Common myeloid progenitor, CD34-positive (primary cell): ENCODE data around the gene ZNF528.

Experiments used
- CTCF ChIA-PET: fragments of 350-600 bp; sonication (Branson Sonifier 250); formaldehyde crosslinking; loops from one replicate; lab custom pipeline; 2021; ENCODE audit warnings: antibody characterized with exemption; lab: Charles Lee
- POLR2A ChIA-PET: fragments of 350-600 bp; sonication (Branson Sonifier 250); formaldehyde crosslinking; loops from one replicate; lab custom pipeline; 2021; ENCODE audit warnings: antibody characterized with exemption; lab: Charles Lee
- DNase-seq, 3 donors: peaks; one replicate each; pipeline versions ENCODE4 v3.0.0 to v3.0.0-alpha.2; 2013
- H3K27ac ChIP-seq, 2 experiments: 1 replicate in 1 of 2; 2 replicates in 1 of 2; pipeline ENCODE4 v1.7.0; 2013; ENCODE audit warnings: inconsistent platforms in 2 of 2, low read length in 2 of 2, mild to moderate bottlenecking in 2 of 2, low read depth in 1 of 2, moderate library complexity in 1 of 2; ENCODE audit not compliant: severe bottlenecking in 2 of 2, insufficient read depth in 1 of 2, poor library complexity in 1 of 2
- H3K27me3 ChIP-seq, 5 experiments: replicated peaks in 2 of 5; 1 replicate in 3 of 5; 2 replicates in 2 of 5; pipeline versions ENCODE4 v1.6.1 to v1.7.0; 2013; ENCODE audit warnings: low read length in 4 of 5, mild to moderate bottlenecking in 2 of 5, moderate library complexity in 2 of 5, inconsistent platforms in 1 of 5; ENCODE audit not compliant: insufficient read depth in 5 of 5, control insufficient read depth in 4 of 5
- H3K36me3 ChIP-seq, 4 experiments: 1 replicate in 2 of 4; 2 replicates in 2 of 4; pipeline versions ENCODE4 v1.6.1 to v1.7.0; 2013; ENCODE audit warnings: low read length in 3 of 4, control low read depth in 1 of 4, mild to moderate bottlenecking in 1 of 4; ENCODE audit not compliant: control insufficient read depth in 4 of 4, insufficient read depth in 4 of 4
- H3K4me1 ChIP-seq, 4 experiments: 1 replicate in 3 of 4; 2 replicates in 1 of 4; pipeline versions ENCODE4 v1.6.1 to v1.7.1; 2013; ENCODE audit warnings: low read length in 3 of 4, mild to moderate bottlenecking in 3 of 4, control low read depth in 1 of 4, inconsistent platforms in 1 of 4, moderate library complexity in 1 of 4; ENCODE audit not compliant: control insufficient read depth in 4 of 4, insufficient read depth in 4 of 4; ENCODE audit errors: control extremely low read depth in 1 of 4
- H3K4me3 ChIP-seq, 7 experiments: 1 replicate in 4 of 7; 2 replicates in 3 of 7; pipeline versions ENCODE4 v1.5.1 to v1.7.0; 2013; ENCODE audit warnings: mild to moderate bottlenecking in 7 of 7, low read length in 6 of 7, moderate library complexity in 6 of 7, inconsistent platforms in 2 of 7, low read depth in 2 of 7, control low read depth in 1 of 7; ENCODE audit not compliant: insufficient read depth in 4 of 7, control insufficient read depth in 1 of 7; ENCODE audit errors: extremely low read depth in 1 of 7
- H3K9me3 ChIP-seq, 5 experiments: 1 replicate in 4 of 5; 2 replicates in 1 of 5; pipeline versions ENCODE4 v1.6.1 to v1.7.1; 2013; ENCODE audit warnings: low read length in 4 of 5, mild to moderate bottlenecking in 2 of 5, inconsistent platforms in 1 of 5, low read depth in 1 of 5, moderate library complexity in 1 of 5; ENCODE audit not compliant: control insufficient read depth in 4 of 5, insufficient read depth in 2 of 5; ENCODE audit errors: control extremely low read depth in 1 of 5
- WGBS: methylation state at CpG from one replicate; pipeline ENCODE4 v1.1.5; 2013; ENCODE audit not compliant: insufficient coverage; 5-methylcytosine and 5-hydroxymethylcytosine counted together

ZNF528 gene

GRCh38 chr19:52398081-52398441, 412 bp downstream of the ZNF528 start:
- ChIA-PET CTCF (no interaction called here), POLR2A (interaction anchor here (1.0 to 1.3 kb wide), 2 partner anchors 35 to 102 kb away, joined by 3 to 5 read pairs; no protein-coding TSS in a partner anchor)
- peaks cover 16 to 56% (median 28%) of the 10 kb centered on the region in 4 experiments for H3K36me3 ChIP-seq
- peaks cover 0 to 13% (median 9%) of the 10 kb centered on the region in 4 experiments for H3K4me1 ChIP-seq
- H3K27me3 ChIP-seq = no peaks in the 10 kb centered on the region
- peak overlapping the region; percentile 74 to 94 (median 90) for H3K4me3 ChIP-seq
- peak; percentile 31 to 66 (median 50) for DNase-seq
- H3K27ac ChIP-seq = peak overlapping the region; percentile 67 to 90
- 13% methylated on average over 10 of the region's 14 CpGs for WGBS
- peaks cover 0 to 58% (median 37%) of the 10 kb centered on the region in 5 experiments for H3K9me3 ChIP-seq

GRCh38 chr19:52410276-52410675, 12.6 kb downstream of the ZNF528 start:
- Histone ChIP-seq H3K27me3 (no peaks in the 10 kb centered on the region), H3K27ac (no peak overlapping the region), H3K36me3 (peaks cover 26 to 97% (median 41%) of the 10 kb centered on the region in 4 experiments), H3K4me1 (no peaks in the 10 kb centered on the region), H3K4me3 (no peak overlapping the region), H3K9me3 (peaks cover 10 to 98% (median 75%) of the 10 kb centered on the region in 5 experiments)
- POLR2A ChIA-PET = no interaction called here
- WGBS = 100% methylated on average over 6 of the region's 6 CpGs
- DNase-seq = peak in 1 of 3 donors; percentile 16
- CTCF ChIA-PET = no interaction called here

- Histone ChIP-seq H3K27ac (no peak overlapping the region), H3K9me3 (peaks cover 13 to 94% (median 67%) of the 10 kb centered on the region in 5 experiments), H3K27me3 (no peaks in the 10 kb centered on the region), H3K4me3 (no peak overlapping the region), H3K36me3 (peaks cover 0 to 43% (median 9%) of the 10 kb centered on the region in 4 experiments), H3K4me1 (no peaks in the 10 kb centered on the region)
- WGBS = 98% methylated on average over 5 of the region's 5 CpGs
- no peak for DNase-seq
- ChIA-PET POLR2A (no interaction called here), CTCF (no interaction called here)
These were observed 18.1 kb downstream of the ZNF528 start for GRCh38 chr19:52415711-52416110.

GRCh38 chr19:52428937-52429336, 31.3 kb downstream of the ZNF528 start, which contains the start of gene ZNF534:
Gene ZNF534 (plus strand): TSS chr19:52429148. CDS start chr19:52431475, 2,327 bp downstream.
- CTCF ChIA-PET = no interaction called here
- Histone ChIP-seq H3K36me3 (no peaks in the 10 kb centered on the region), H3K9me3 (peaks cover 1 to 57% (median 36%) of the 10 kb centered on the region in 5 experiments), H3K27me3 (no peaks in the 10 kb centered on the region), H3K4me1 (no peaks in the 10 kb centered on the region), H3K4me3 (no peak within 1 kb of the TSS), H3K27ac (no peak within 1 kb of the TSS)
- WGBS = 71% methylated on average over 27 of the region's 27 CpGs
- POLR2A ChIA-PET = no interaction called here
- DNase-seq = no peak

- ChIA-PET CTCF (no interaction called here), POLR2A (no interaction called here)
- H3K36me3 ChIP-seq = no peaks in the 10 kb centered on the region
- H3K27ac ChIP-seq = no peak overlapping the region
- no peaks in the 10 kb centered on the region for H3K27me3 ChIP-seq
- H3K4me1 ChIP-seq = no peaks in the 10 kb centered on the region
- DNase-seq = no peak
- WGBS = 94% methylated on average over 3 of the region's 3 CpGs
- peaks cover 10 to 55% (median 30%) of the 10 kb centered on the region in 5 experiments for H3K9me3 ChIP-seq
- no peak overlapping the region for H3K4me3 ChIP-seq
These were observed 44.5 kb downstream of the ZNF528 start for GRCh38 chr19:52442179-52442578.

- Histone ChIP-seq H3K4me3 (no peak overlapping the region), H3K9me3 (peaks cover 5 to 57% (median 27%) of the 10 kb centered on the region in 5 experiments), H3K27ac (no peak overlapping the region), H3K4me1 (no peaks in the 10 kb centered on the region), H3K36me3 (no peaks in the 10 kb centered on the region), H3K27me3 (no peaks in the 10 kb centered on the region)
- ChIA-PET POLR2A (no interaction called here), CTCF (interaction anchor here (0.6 kb wide), 1 partner anchor 159 kb away, joined by 5 read pairs; no protein-coding TSS in a partner anchor)
- 70% methylated on average over 2 of the region's 2 CpGs for whole genome bisulfite sequencing
- DNase-seq = no peak
These were observed 46.9 kb downstream of the ZNF528 start for GRCh38 chr19:52444506-52444905.

- Histone ChIP-seq H3K4me3 (no peak overlapping the region), H3K36me3 (peaks cover 0 to 6% (median 2%) of the 10 kb centered on the region in 4 experiments), H3K27ac (no peak overlapping the region), H3K9me3 (peaks cover 7 to 72% (median 52%) of the 10 kb centered on the region in 5 experiments), H3K4me1 (peaks cover 0 to 9% (median 7%) of the 10 kb centered on the region in 4 experiments), H3K27me3 (peaks cover 0 to 11% (median 0%) of the 10 kb centered on the region in 5 experiments)
- WGBS = 30% methylated on average over 41 of the region's 41 CpGs
- DNase-seq = no peak
- POLR2A ChIA-PET = no interaction called here
- CTCF ChIA-PET = interaction anchor here (1.1 kb wide), 1 partner anchor 75 kb away, joined by 3 read pairs; no protein-coding TSS in a partner anchor
These were observed 53.6 kb downstream of the ZNF528 start for GRCh38 chr19:52451241-52451640.
